Endometrium (tissue), 2 donors: ENCODE data around the gene RTL10.

Source experiments
- FAIRE-seq: peaks from 2 replicates; lab custom pipeline; 2012; peaks lifted over from hg19 to GRCh38; lab: Jason Lieb, UNC
- donor health status: control.
- donor health status: control.

Gene RTL10

DNA sequence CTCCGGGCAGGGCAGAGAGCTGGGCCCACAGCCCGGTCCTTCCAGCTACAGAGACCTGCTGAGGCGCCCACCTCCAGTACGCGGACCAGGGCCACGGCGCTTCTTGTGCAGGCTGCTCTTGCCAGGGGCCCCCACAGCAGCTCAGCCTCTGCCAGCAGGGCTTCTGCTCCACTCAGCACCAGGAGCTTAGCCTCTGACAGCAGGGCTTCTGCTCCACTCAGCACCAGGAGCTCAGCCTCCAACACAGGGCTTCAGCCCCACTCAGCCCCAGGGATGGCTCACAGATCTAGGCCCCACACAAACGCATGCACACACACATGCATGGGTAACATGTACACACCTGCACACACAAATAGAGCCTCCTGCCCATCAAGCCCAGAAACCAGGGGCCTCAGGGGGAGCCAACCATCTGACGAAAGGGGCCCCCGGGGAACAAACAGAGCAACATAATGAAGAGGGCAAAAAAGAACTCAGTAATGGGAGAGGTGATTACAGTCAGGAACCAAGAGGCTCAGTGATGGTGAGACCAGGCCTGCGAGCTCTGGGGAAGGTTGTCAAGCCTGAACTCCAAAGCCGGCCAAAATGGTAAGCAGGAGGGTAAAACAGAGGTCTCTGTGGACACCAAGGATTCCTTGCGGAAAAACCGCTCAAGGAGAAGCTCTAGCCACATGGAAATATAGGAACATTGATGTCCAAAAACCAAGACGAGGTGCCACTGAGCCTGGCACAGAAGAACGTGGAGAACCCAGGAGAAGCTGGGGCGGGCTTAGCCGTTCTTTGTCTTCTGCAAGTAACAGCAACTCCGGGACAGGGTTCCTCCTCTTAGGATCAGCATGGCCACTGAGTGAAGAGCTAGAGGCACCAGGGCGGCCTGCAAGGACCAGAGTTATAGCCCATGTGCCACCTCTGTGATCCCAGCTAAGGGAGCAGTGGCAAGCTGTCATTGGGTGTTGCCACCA lies 46.5 kb downstream of the RTL10 start:
- no peak for FAIRE-seq

DNA sequence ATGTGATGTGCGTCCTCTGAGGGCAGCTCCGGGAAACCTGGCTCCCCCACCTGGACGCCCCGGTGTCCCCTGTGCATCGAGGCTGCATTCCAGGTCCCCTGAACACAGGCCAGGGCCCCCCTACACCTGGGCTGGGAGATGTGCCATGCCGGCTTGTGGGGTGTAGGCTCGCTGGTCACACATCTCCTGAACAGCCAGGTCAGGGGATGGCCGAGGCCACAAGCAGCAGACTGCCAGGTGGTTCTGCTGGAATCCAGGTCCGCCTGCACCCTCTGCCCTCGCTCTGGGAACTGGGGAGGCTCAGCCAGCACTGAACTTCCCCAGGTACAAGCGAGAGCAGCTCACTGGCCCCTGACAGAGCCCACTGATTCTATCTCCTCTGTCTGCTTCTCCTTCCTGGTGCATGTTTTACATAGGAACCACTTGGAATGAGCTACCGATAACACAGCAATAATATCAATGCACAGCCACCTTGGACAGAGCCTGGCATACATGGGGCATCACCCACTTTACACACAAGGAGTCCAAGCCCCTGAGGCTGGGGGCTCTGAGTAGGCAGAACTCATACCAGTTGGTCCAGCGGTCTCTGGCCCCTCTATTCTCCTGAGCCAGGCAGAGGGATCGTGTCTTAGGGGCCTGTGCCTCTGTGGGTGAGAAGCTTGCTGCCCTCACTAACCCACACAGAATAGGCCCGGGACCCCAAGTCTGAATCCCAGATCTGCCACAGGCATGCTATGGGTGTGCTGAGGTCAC lies 47.3 kb downstream of the RTL10 start:
- FAIRE-seq, result no peak

DNA sequence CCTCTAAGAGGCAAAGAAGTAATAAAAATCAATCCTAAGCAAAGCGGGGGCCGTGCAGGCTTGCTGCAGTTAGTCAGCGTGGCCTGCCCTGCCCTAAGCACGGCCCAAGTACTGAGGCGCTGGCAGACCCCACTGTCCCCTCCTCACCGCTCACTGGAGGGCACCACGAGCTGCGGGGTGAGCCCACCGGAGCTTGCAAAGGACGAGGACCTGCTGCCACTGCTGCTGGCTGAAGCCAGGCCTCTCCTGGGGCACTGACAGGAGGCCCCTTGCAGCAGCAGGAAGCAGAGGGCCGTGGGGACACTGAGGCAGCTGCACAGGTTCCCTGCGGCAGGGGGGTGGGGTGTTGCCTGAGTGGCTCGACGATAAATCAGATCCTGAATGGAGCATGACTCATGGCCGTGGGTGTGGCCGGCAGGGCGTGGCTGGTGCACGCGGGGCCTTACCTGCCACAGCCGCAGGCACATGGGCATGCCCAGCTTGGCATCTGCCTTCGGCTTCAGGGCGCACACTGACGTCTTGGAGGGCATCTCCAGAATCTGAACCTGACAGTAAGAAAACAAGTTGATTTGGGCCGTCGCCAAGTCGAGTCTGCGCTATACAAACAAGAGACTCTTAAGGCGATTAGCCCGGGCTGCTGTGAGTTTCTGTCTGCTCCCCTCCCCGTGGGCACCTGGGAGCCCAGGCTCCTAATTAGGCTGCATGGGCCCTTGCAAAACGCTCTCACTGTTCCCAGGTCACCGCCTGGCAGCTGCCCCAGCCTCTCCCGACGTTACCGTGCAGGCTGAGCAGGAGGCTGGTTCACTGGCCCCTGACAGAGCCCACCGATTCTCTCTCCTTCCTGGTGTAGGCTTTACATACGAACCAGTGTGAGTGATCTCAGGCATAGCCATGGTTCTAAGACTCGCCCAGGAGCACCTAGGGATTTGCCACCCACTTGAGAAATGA lies 48.2 kb downstream of the RTL10 start:
- no peak for FAIRE-seq

DNA sequence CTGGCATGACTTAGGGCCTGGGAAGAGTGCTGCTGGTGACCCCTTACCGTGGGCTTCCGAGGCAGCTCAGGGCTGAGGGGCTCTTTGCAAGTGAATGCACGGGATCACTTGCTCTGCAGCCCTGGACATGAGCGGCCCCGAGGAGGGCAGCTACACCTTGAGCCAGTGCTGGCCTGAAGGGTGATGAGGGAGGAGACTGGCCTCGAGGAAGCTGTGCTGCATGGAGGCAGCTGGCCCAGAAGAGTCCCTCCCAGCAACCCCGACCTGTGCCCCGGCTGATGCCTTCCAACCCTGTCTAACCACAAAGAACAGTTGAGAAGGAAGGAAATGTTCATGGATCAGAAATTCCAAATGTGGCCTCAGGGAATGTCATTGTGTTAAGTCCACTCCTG lies 48.9 kb downstream of the RTL10 start:
- no peak for FAIRE-seq
